ENCODE results near the gene MAPKBP1. TPM values are rescaled to one million over a fixed set of nuclear protein-coding genes. Genes with fewer than 3 reads are reported as not detected.

MAPKBP1 gene
- polyA plus RNA-seq, 2 of the 4 experiments (the other 2 are of a cell fraction): 2.5 to 6.1 TPM

GRCh38 chr15:41847206-41847605 is 72.9 kb downstream of the MAPKBP1 start:
- WGBS (ENCODE audit: missing lambda C conversion rate): 91% methylated on average over 9 of the region's 14 CpGs
- CTCF ChIA-PET: interaction anchor here (1.1 to 1.5 kb wide), 3 partner anchors 9 to 14 kb away, joined by 4 read pairs; partner anchors contain the start of gene PLA2G4B
- H3K4me3 ChIP-seq: no peak overlapping the region
- TF ChIP-seq, protein P1, sequence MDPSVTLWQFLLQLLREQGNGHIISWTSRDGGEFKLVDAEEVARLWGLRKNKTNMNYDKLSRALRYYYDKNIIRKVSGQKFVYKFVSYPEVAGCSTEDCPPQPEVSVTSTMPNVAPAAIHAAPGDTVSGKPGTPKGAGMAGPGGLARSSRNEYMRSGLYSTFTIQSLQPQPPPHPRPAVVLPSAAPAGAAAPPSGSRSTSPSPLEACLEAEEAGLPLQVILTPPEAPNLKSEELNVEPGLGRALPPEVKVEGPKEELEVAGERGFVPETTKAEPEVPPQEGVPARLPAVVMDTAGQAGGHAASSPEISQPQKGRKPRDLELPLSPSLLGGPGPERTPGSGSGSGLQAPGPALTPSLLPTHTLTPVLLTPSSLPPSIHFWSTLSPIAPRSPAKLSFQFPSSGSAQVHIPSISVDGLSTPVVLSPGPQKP (IDR thresholded peaks at IDR 0.05; ENCODE audit: low read depth, low read length): no peak
- no peak for TF ChIP-seq GATA3 (IDR thresholded peaks at IDR 0.05; ENCODE audit: borderline replicate concordance)
- FAIRE-seq (no peak), ATAC-seq (no peak), DNase-seq (ENCODE audit: low read depth in 1 of 2, low spot score in 1 of 2) (no peak)
- POLR2A ChIA-PET: no interaction called here
- H3K4me2 ChIP-seq: no peak overlapping the region
- no peaks in the 10 kb centered on the region for H3K4me1 ChIP-seq
- no peaks in the 10 kb centered on the region for H3K9me3 ChIP-seq
- no peak overlapping the region for H3K27ac ChIP-seq

- CTCF ChIA-PET: interaction anchor here (1.1 to 1.5 kb wide), 3 partner anchors 10 to 37 kb away, joined by 4 read pairs; no protein-coding TSS in a partner anchor
- H3K9me3 ChIP-seq: no peaks in the 10 kb centered on the region
- POLR2A ChIA-PET: no interaction called here
- no peak overlapping the region for H3K4me3 ChIP-seq
- FAIRE-seq (no peak), ATAC-seq (no peak), DNase-seq (ENCODE audit: low read depth in 1 of 2, low spot score in 1 of 2) (no peak)
- H3K4me2 ChIP-seq: no peak overlapping the region
- TF ChIP-seq NR3C1 (IDR thresholded peaks at IDR 0.05) (no peak), ZFP36 (IDR thresholded peaks at IDR 0.05; ENCODE audit: borderline replicate concordance, partially characterized antibody) (no peak), EHMT2 (IDR thresholded peaks at IDR 0.05; ENCODE audit: low read depth) (no peak), NPAS2 (CRISPR knock-in tag; IDR thresholded peaks at IDR 0.05; ENCODE audit: borderline replicate concordance) (no peak), PHF8 (IDR thresholded peaks at IDR 0.05; ENCODE audit: borderline replicate concordance, low read depth) (no peak), RCOR1 (IDR thresholded peaks at IDR 0.05; ENCODE audit: low read depth, low read length) (no peak), KDM5A (IDR thresholded peaks at IDR 0.05) (no peak), HOXB5 (CRISPR knock-in tag; IDR thresholded peaks at IDR 0.05) (no peak), HOXB13 (CRISPR knock-in tag; IDR thresholded peaks at IDR 0.05; ENCODE audit: low read depth) (no peak), CBX8 (IDR thresholded peaks at IDR 0.05) (no peak), NFE2L2 (conservative IDR thresholded peaks at IDR 0.05; ENCODE audit: low read length) (no peak)
- TF ChIP-seq, protein P2, sequence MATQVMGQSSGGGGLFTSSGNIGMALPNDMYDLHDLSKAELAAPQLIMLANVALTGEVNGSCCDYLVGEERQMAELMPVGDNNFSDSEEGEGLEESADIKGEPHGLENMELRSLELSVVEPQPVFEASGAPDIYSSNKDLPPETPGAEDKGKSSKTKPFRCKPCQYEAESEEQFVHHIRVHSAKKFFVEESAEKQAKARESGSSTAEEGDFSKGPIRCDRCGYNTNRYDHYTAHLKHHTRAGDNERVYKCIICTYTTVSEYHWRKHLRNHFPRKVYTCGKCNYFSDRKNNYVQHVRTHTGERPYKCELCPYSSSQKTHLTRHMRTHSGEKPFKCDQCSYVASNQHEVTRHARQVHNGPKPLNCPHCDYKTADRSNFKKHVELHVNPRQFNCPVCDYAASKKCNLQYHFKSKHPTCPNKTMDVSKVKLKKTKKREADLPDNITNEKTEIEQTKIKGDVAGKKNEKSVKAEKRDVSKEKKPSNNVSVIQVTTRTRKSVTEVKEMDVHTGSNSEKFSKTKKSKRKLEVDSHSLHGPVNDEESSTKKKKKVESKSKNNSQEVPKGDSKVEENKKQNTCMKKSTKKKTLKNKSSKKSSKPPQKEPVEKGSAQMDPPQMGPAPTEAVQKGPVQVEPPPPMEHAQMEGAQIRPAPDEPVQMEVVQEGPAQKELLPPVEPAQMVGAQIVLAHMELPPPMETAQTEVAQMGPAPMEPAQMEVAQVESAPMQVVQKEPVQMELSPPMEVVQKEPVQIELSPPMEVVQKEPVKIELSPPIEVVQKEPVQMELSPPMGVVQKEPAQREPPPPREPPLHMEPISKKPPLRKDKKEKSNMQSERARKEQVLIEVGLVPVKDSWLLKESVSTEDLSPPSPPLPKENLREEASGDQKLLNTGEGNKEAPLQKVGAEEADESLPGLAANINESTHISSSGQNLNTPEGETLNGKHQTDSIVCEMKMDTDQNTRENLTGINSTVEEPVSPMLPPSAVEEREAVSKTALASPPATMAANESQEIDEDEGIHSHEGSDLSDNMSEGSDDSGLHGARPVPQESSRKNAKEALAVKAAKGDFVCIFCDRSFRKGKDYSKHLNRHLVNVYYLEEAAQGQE (IDR thresholded peaks at IDR 0.05): no peak
- no peak overlapping the region for H3K27ac ChIP-seq
- 92% methylated on average over 8 of the region's 9 CpGs for WGBS (ENCODE audit: missing lambda C conversion rate)
- H3K4me1 ChIP-seq: no peaks in the 10 kb centered on the region
Observed at GRCh38 chr15:41847981-41848380, 73.7 kb downstream of the MAPKBP1 start.

DNA sequence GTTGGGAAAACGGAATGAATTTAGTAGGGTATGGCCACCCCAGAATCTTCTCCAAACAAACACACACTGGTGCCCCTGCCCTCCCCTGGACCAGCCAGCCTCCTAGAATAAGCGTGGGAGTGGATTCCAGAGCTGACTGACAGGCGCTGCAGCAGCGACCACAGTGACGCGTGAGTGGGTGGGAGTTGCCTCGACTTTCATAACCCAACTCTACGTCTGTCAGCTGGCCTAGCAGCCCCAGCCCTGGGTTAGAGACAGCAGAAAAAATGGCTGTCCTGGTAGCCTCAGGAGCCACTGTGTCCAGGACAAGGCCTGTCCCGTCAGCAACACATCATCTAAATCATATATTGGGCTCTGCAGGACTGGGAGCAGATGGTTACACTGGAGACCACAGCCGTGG is 74.3 kb downstream of the MAPKBP1 start:
- Histone ChIP-seq H3K4me1 (no peaks in the 10 kb centered on the region), H3K27ac (no peak overlapping the region), H3K4me2 (no peak overlapping the region), H3K9me3 (no peaks in the 10 kb centered on the region), H3K4me3 (no peak overlapping the region)
- DNase-seq (ENCODE audit: low read depth in 1 of 2, low spot score in 1 of 2) (no peak), FAIRE-seq (no peak), ATAC-seq (no peak)
- 83% methylated on average over 9 of the region's 10 CpGs for WGBS (ENCODE audit: missing lambda C conversion rate)
- ChIA-PET POLR2A (no interaction called here), CTCF (interaction anchor here (1.3 kb wide), 1 partner anchor 38 kb away, joined by 4 read pairs; no protein-coding TSS in a partner anchor)
- no peak for TF ChIP-seq ZSCAN20 (CRISPR knock-in tag; IDR thresholded peaks at IDR 0.05)

DNA sequence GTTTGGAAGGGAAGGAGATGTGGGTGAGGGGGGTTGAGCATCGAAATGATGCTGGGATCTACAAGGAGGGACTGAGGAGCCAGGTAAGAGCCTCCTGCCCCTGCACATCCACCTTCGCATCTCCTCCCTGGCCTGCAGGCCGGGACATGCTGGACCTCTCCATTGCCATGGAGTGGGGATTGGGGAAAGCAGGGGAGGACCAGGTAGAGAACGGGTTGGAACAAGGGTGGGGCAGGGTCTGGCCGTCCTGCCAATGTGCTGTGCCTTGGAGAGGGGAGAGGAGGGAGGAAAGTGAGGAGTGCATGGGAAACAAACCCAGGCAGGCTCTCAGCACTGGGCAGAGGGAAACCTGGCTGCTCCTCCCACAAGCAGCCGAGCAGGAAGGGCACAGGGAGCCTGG is 74.9 kb downstream of the MAPKBP1 start:
- Histone ChIP-seq H3K27ac (no peak overlapping the region), H3K4me3 (no peak overlapping the region), H3K4me1 (no peaks in the 10 kb centered on the region), H3K4me2 (no peak overlapping the region), H3K9me3 (no peaks in the 10 kb centered on the region)
- no peak for ATAC-seq
- POLR2A ChIA-PET: no interaction called here
- WGBS (ENCODE audit: missing lambda C conversion rate): 80% methylated on average over 6 of the region's 6 CpGs
- CTCF ChIA-PET: no interaction called here
- no peak for TF ChIP-seq HDAC2 (IDR thresholded peaks at IDR 0.05)
- no peak for TF ChIP-seq CBX8 (IDR thresholded peaks at IDR 0.05)
- TF ChIP-seq HEYL (CRISPR knock-in tag; IDR thresholded peaks at IDR 0.05): no peak
- TF ChIP-seq RAD21 (conservative IDR thresholded peaks at IDR 0.05 in 1 of 2, IDR thresholded peaks at IDR 0.05 in 1 of 2): no peak
- FAIRE-seq: no peak
- no peak for DNase-seq (ENCODE audit: low read depth in 1 of 2, low spot score in 1 of 2)

Data from A549 (cell line).